Measurements from ENCODE around the gene NSUN6.

DNA sequence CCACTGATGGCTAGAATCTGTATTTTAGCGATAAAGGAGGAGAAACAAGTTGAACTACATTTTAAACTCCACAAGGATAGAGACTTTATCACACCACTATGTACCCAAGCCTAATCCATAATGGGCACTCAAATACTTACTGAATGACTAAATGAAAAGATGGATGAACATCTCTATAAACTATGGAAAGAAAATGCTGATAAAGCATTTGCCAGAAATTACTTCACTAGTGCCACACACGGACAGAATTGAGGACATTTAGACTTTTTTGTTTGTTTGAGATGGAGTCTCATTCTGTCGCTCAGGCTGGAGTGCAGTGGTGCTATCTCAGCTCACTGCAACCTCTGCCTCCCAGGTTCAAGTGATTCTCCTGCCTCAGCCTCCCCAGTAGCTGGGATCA, 1.7 kb upstream of the NSUN6 start:
- TF ChIP-seq EP300 (IDR thresholded peaks at IDR 0.05; ENCODE audit: low read depth) = no peak
- TF ChIP-seq POLR2A (IDR thresholded peaks at IDR 0.05) = no peak
- TF ChIP-seq, protein P1, sequence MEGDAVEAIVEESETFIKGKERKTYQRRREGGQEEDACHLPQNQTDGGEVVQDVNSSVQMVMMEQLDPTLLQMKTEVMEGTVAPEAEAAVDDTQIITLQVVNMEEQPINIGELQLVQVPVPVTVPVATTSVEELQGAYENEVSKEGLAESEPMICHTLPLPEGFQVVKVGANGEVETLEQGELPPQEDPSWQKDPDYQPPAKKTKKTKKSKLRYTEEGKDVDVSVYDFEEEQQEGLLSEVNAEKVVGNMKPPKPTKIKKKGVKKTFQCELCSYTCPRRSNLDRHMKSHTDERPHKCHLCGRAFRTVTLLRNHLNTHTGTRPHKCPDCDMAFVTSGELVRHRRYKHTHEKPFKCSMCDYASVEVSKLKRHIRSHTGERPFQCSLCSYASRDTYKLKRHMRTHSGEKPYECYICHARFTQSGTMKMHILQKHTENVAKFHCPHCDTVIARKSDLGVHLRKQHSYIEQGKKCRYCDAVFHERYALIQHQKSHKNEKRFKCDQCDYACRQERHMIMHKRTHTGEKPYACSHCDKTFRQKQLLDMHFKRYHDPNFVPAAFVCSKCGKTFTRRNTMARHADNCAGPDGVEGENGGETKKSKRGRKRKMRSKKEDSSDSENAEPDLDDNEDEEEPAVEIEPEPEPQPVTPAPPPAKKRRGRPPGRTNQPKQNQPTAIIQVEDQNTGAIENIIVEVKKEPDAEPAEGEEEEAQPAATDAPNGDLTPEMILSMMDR (IDR thresholded peaks at IDR 0.05) = no peak

All from transverse colon (tissue), 3 donors.